Epithelial cell of proximal tubule (primary cell): Measurements from ENCODE around the gene TSKU. TPM values are rescaled to one million over a fixed set of nuclear protein-coding genes. Genes with fewer than 3 reads are reported as not detected.
"Not testable (repeated sequence)": the region's sequence is repeated elsewhere in the genome, so short reads cannot be mapped to it uniquely, and the experiment has no call there.

ENCODE experiments used
- DNase-seq: peaks from one replicate; pipeline ENCODE4 v3.0.0-alpha.2; 2011; ENCODE audit warnings: low read depth
- H3K4me3 ChIP-seq: 2 replicates; pipeline ENCODE4 v1.5.1; 2011; ENCODE audit warnings: low read depth, mild to moderate bottlenecking, low read length
- CTCF ChIP-seq: conservative IDR thresholded peaks from 2 replicates; pipeline ENCODE4 v1.5.1; 2012; ENCODE audit warnings: low read depth, mild to moderate bottlenecking, low read length
- total RNA-seq: library from RNA; depleted of rRNA; stranded (reverse); fragments of >200 nt; gene quantifications from 2 replicates; pipeline ENCODE4 v1.2.3, GENCODE V29; 2015

The TSKU gene
- 18.3 and 23.4 TPM in 2 replicates for total RNA-seq

- H3K4me3 ChIP-seq = peak within 1 kb of the TSS; percentile 92
- TF ChIP-seq CTCF = no peak
- no peak for DNase-seq
Observed at GRCh38 chr11:76783294-76783895, at the start of gene TSKU. Gene TSKU, plus strand, starts transcription at chr11:76783356. Its CDS starts 12,261 bp downstream, at chr11:76795617.

GRCh38 chr11:76733906-76734305, 49.2 kb upstream of the TSKU start:
- not testable (repeated sequence) for H3K4me3 ChIP-seq
- peak; percentile 60 for TF ChIP-seq CTCF
- DNase-seq = peak; percentile 12

GRCh38 chr11:76734456-76735420, 48.4 kb upstream of the TSKU start:
- no peak overlapping the region for H3K4me3 ChIP-seq
- no peak for DNase-seq
- no peak for TF ChIP-seq CTCF

- TF ChIP-seq CTCF = no peak
- no peak for DNase-seq
- no peak overlapping the region for H3K4me3 ChIP-seq
Observed at GRCh38 chr11:76735841-76736240, 47.3 kb upstream of the TSKU start.

- DNase-seq = no peak
- no peak for TF ChIP-seq CTCF
- H3K4me3 ChIP-seq = no peak overlapping the region
Observed at GRCh38 chr11:76736266-76736665, 46.9 kb upstream of the TSKU start.

GRCh38 chr11:76736773-76737495, 46.2 kb upstream of the TSKU start:
- H3K4me3 ChIP-seq = no peak overlapping the region
- no peak for DNase-seq
- TF ChIP-seq CTCF = no peak
